ENCODE measurements around the gene EHD4.
A peak's percentile ranks its signal among the peaks of the same experiment; 100 is the strongest.

EHD4 gene

GRCh38 chr15:41930867-41931222 is 41.5 kb downstream of the EHD4 start:
- no peak overlapping the region for H3K4me3 ChIP-seq (ENCODE audit: low read length)
- no peak for DNase-seq (ENCODE audit: low read depth)
- no peaks in the 10 kb centered on the region for H3K9me3 ChIP-seq (ENCODE audit: control insufficient read depth, low read length)
- no peaks in the 10 kb centered on the region for H3K36me3 ChIP-seq (ENCODE audit: control insufficient read depth, insufficient read depth, low read length, severe bottlenecking)
- H3K27me3 ChIP-seq (replicated peaks; ENCODE audit: control insufficient read depth, insufficient read depth, low read length) = no peaks in the 10 kb centered on the region
- H3K4me1 ChIP-seq (ENCODE audit: control insufficient read depth, insufficient read depth, low read length) = peaks cover 58% of the 10 kb centered on the region
- H3K9ac ChIP-seq (ENCODE audit: low read length) = no peak overlapping the region

DNA sequence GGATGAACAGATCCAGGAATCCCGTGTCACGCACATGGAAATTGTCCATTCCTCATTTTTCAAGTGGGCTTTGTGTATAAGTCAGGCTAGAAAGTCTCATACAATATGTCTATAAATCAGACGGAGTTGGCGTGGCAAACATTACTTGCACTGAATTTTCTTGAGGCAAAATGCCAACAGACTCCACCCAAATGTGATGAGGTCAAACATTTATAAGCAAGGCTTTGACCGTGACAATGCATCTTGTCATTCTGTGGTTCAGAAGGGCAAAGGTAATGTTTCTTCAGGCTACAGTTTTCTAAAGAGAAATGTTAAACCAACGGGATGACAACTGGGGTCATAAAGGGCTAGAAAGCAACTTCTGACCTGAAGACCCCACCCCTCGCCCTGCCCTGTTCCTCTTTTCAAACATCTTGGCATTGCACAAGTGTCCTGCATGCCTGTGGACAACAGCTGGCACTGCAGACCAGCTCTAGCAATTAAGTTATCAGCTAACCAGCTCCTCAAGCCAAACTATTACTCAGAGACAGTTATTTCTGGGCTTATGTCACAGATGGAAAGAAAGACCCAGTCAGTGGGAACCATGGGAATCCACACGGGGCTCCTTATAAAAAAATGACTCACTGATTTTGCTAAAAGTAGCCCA is 42.0 kb downstream of the EHD4 start:
- Histone ChIP-seq H3K36me3 (ENCODE audit: control insufficient read depth, insufficient read depth, low read length, severe bottlenecking) (no peaks in the 10 kb centered on the region), H3K4me3 (ENCODE audit: low read length) (no peak overlapping the region), H3K9me3 (ENCODE audit: control insufficient read depth, low read length) (no peaks in the 10 kb centered on the region), H3K4me1 (ENCODE audit: control insufficient read depth, insufficient read depth, low read length) (peaks cover 63% of the 10 kb centered on the region), H3K27me3 (replicated peaks; ENCODE audit: control insufficient read depth, insufficient read depth, low read length) (no peaks in the 10 kb centered on the region), H3K9ac (ENCODE audit: low read length) (peak overlapping the region; percentile 5)
- peak; percentile 83 for DNase-seq (ENCODE audit: low read depth)

DNA sequence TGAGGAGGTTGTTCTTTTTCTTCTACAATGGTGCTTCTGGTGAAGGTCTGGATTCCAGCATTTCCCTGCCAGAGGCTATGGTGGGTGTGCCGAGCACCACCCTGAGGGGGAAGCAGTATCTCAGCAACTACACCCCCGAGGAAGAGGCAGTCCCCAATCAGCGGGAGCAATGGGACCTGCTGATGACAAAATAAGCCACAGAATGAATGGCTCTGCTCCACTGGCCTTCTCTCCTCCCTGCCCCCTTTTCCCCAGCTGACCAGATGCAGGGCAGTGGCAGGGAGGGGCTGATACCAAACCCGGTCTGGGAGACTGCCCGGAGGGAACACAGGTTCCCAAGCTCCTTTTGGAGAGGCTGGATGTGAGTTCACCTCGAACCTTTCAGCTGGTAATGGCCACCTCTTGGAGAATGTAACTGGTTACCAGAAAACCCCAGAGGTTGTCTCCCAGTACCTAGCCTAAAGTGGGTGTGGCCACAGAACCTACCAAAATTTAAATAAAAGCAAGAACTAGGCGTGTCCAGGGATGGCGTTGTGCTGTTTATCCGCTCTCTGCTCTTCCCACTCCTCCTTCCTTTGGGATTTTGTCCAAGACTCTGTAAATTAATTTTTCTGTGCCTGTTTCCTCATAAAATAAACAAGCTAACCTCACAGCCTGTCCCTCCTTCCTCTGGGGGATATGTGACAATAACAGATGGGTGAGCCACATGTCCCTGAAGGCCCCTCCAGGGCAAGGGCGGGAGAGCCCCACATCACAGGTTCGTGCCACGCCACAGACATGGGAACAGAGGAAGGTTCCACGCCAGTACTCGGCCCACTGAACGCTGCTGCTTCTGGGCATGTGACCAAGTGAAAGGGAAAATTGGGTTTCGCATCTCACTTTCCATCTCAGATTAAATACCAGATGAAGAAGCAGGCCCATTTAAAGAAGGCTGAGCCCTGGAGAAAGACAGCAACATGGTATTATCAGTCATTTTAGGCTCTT is 43.4 kb downstream of the EHD4 start:
- Histone ChIP-seq H3K9me3 (ENCODE audit: control insufficient read depth, low read length) (no peaks in the 10 kb centered on the region), H3K4me1 (ENCODE audit: control insufficient read depth, insufficient read depth, low read length) (peaks cover 70% of the 10 kb centered on the region), H3K36me3 (ENCODE audit: control insufficient read depth, insufficient read depth, low read length, severe bottlenecking) (no peaks in the 10 kb centered on the region), H3K9ac (ENCODE audit: low read length) (peak overlapping the region; percentile 5), H3K27me3 (replicated peaks; ENCODE audit: control insufficient read depth, insufficient read depth, low read length) (no peaks in the 10 kb centered on the region), H3K4me3 (ENCODE audit: low read length) (no peak overlapping the region)
- DNase-seq (ENCODE audit: low read depth) = no peak

DNA sequence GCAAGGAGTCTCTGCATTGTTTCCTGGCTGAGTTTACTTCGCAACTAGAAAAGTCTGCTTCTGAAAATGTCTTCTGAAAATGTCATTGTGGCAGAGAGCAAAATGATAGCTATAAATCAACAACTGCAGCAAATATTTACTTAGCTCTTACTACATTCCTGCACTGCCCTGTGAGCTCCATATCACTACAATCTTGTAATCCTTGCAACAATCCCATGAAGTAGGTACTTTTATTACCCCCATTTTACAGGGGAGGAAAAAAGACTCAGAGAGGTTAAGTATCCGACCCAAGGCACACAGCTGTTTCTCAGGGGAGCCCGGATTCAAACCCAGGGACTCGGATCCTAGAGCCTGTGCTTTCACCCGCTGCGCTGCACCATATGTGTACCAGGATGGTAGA is 44.3 kb downstream of the EHD4 start:
- Histone ChIP-seq H3K9me3 (ENCODE audit: control insufficient read depth, low read length) (no peaks in the 10 kb centered on the region), H3K9ac (ENCODE audit: low read length) (no peak overlapping the region), H3K36me3 (ENCODE audit: control insufficient read depth, insufficient read depth, low read length, severe bottlenecking) (no peaks in the 10 kb centered on the region), H3K4me3 (ENCODE audit: low read length) (no peak overlapping the region), H3K4me1 (ENCODE audit: control insufficient read depth, insufficient read depth, low read length) (peaks cover 73% of the 10 kb centered on the region), H3K27me3 (replicated peaks; ENCODE audit: control insufficient read depth, insufficient read depth, low read length) (no peaks in the 10 kb centered on the region)
- no peak for DNase-seq (ENCODE audit: low read depth)

GRCh38 chr15:41927536-41927935 is 44.8 kb downstream of the EHD4 start:
- H3K9ac ChIP-seq (ENCODE audit: low read length) = no peak overlapping the region
- H3K4me3 ChIP-seq (ENCODE audit: low read length) = no peak overlapping the region
- DNase-seq (ENCODE audit: low read depth) = no peak
- H3K27me3 ChIP-seq (replicated peaks; ENCODE audit: control insufficient read depth, insufficient read depth, low read length) = no peaks in the 10 kb centered on the region
- peaks cover 77% of the 10 kb centered on the region for H3K4me1 ChIP-seq (ENCODE audit: control insufficient read depth, insufficient read depth, low read length)
- H3K9me3 ChIP-seq (ENCODE audit: control insufficient read depth, low read length) = no peaks in the 10 kb centered on the region
- H3K36me3 ChIP-seq (ENCODE audit: control insufficient read depth, insufficient read depth, low read length, severe bottlenecking) = no peaks in the 10 kb centered on the region

- Histone ChIP-seq H3K9ac (ENCODE audit: low read length) (no peak overlapping the region), H3K9me3 (ENCODE audit: control insufficient read depth, low read length) (no peaks in the 10 kb centered on the region), H3K36me3 (ENCODE audit: control insufficient read depth, insufficient read depth, low read length, severe bottlenecking) (no peaks in the 10 kb centered on the region), H3K27me3 (replicated peaks; ENCODE audit: control insufficient read depth, insufficient read depth, low read length) (no peaks in the 10 kb centered on the region), H3K4me3 (ENCODE audit: low read length) (no peak overlapping the region), H3K4me1 (ENCODE audit: control insufficient read depth, insufficient read depth, low read length) (peaks cover 84% of the 10 kb centered on the region)
- DNase-seq (ENCODE audit: low read depth) = no peak
These were observed 45.9 kb downstream of the EHD4 start for GRCh38 chr15:41926185-41927056.

DNA sequence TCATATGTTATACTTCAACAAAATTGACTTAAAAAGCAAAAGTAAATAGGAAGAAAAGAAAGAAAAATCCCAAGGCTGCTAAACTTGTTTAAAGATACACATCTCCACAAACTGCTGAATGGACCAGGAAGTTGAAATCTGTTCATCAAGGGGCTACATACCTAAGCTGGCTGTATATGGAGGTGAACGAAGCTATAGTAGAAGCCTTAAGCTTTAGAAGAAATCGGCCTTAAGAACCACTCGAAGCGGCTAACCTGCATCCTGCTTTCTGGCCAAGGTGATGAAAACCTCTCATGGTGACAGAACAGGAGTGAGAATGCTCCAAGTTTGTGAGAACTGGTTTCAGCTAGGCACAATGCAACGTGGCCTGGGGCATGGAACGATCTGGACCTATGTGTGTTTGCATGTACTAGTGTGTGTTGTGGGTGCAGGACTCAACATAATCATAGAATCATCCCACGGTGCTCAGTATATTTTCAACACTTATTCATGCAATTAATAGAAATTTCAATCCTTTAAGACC is 47.2 kb downstream of the EHD4 start:
- Histone ChIP-seq H3K9ac (ENCODE audit: low read length) (no peak overlapping the region), H3K9me3 (ENCODE audit: control insufficient read depth, low read length) (no peaks in the 10 kb centered on the region), H3K36me3 (ENCODE audit: control insufficient read depth, insufficient read depth, low read length, severe bottlenecking) (no peaks in the 10 kb centered on the region), H3K4me1 (ENCODE audit: control insufficient read depth, insufficient read depth, low read length) (peaks cover 84% of the 10 kb centered on the region), H3K27me3 (replicated peaks; ENCODE audit: control insufficient read depth, insufficient read depth, low read length) (no peaks in the 10 kb centered on the region), H3K4me3 (ENCODE audit: low read length) (no peak overlapping the region)
- no peak for DNase-seq (ENCODE audit: low read depth)

DNA sequence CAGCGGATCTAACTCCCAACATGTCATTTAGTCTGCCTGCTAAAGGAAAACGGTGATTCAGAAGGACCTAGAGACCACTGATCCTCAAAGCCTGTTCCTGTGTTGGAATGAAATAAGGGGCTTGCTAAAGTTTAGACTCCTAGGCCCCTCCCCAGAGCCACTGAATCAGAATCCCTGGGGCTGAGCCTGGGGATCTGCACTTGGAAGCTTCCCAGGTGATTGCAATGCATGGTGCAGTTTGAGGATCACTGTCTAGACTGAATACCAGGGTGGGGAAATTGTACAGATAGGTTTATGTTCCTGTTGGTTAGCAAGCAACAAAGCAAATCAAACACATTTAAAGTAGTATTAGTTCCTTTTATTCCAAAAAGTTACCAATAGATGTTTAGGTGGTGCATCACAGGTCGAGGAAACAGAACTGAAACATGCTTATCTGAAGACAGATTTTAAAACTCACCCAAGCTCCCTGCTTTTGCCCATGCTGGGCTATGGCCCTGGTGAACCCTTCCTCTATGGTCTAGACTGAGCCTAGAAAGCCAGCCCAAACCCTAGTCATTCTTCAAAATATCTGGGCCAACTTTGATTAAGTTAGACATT is 48.9 kb downstream of the EHD4 start:
- H3K9me3 ChIP-seq (ENCODE audit: control insufficient read depth, low read length) = no peaks in the 10 kb centered on the region
- H3K36me3 ChIP-seq (ENCODE audit: control insufficient read depth, insufficient read depth, low read length, severe bottlenecking) = no peaks in the 10 kb centered on the region
- no peak overlapping the region for H3K9ac ChIP-seq (ENCODE audit: low read length)
- DNase-seq (ENCODE audit: low read depth) = peak; percentile 55
- peaks cover 76% of the 10 kb centered on the region for H3K4me1 ChIP-seq (ENCODE audit: control insufficient read depth, insufficient read depth, low read length)
- no peaks in the 10 kb centered on the region for H3K27me3 ChIP-seq (replicated peaks; ENCODE audit: control insufficient read depth, insufficient read depth, low read length)
- H3K4me3 ChIP-seq (ENCODE audit: low read length) = no peak overlapping the region

- Histone ChIP-seq H3K4me1 (ENCODE audit: control insufficient read depth, insufficient read depth, low read length) (peaks cover 70% of the 10 kb centered on the region), H3K9ac (ENCODE audit: low read length) (no peak overlapping the region), H3K4me3 (ENCODE audit: low read length) (no peak overlapping the region), H3K36me3 (ENCODE audit: control insufficient read depth, insufficient read depth, low read length, severe bottlenecking) (no peaks in the 10 kb centered on the region), H3K9me3 (ENCODE audit: control insufficient read depth, low read length) (no peaks in the 10 kb centered on the region), H3K27me3 (replicated peaks; ENCODE audit: control insufficient read depth, insufficient read depth, low read length) (no peaks in the 10 kb centered on the region)
- DNase-seq (ENCODE audit: low read depth) = no peak
These were observed 50.0 kb downstream of the EHD4 start for GRCh38 chr15:41922353-41922752.

DNA sequence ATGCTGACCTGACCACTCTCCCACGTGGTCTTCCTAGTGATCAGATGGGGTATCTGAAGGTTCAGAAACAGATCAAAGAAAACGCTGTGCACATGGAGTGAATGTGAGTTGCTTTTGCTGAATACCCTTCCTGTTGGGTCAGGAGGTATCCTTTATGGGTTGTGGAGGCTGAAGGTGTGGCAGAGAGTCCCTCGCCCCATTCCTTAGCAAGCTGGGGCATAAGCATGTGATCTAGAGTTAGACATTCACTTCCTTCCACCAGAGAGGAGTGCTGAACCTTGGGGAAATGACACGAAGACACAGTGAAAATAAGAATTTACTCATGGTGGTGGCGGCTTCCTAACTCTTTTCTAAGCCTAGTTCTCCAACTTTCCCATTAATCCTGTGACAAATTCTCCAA is 50.7 kb downstream of the EHD4 start:
- Histone ChIP-seq H3K27me3 (replicated peaks; ENCODE audit: control insufficient read depth, insufficient read depth, low read length) (no peaks in the 10 kb centered on the region), H3K4me3 (ENCODE audit: low read length) (peak overlapping the region; percentile 42), H3K9me3 (ENCODE audit: control insufficient read depth, low read length) (no peaks in the 10 kb centered on the region), H3K36me3 (ENCODE audit: control insufficient read depth, insufficient read depth, low read length, severe bottlenecking) (no peaks in the 10 kb centered on the region), H3K4me1 (ENCODE audit: control insufficient read depth, insufficient read depth, low read length) (peaks cover 67% of the 10 kb centered on the region), H3K9ac (ENCODE audit: low read length) (no peak overlapping the region)
- no peak for DNase-seq (ENCODE audit: low read depth)
